OCI-M1 (cell line): ENCODE results near the gene TLR10.
"Not testable (repeated sequence)": the region's sequence is repeated elsewhere in the genome, so short reads cannot be mapped to it uniquely, and the experiment has no call there.

Experiments used
- DNase-seq: peaks from one replicate; lab custom pipeline; 2025; lab: John Stamatoyannopoulos, UW

TLR10 gene

GRCh38 chr4:38766940-38767339 is 15.8 kb downstream of the TLR10 start:
- DNase-seq, result not testable (repeated sequence)

- DNase-seq, result no peak
Measured at GRCh38 chr4:38765382-38765781, 17.4 kb downstream of the TLR10 start.

GRCh38 chr4:38764277-38764676 is 18.5 kb downstream of the TLR10 start:
- no peak for DNase-seq

GRCh38 chr4:38762560-38762959 is 20.2 kb downstream of the TLR10 start:
- DNase-seq, result no peak

GRCh38 chr4:38759790-38760122 is 23.0 kb downstream of the TLR10 start:
- no peak for DNase-seq

GRCh38 chr4:38759113-38759789 is 23.5 kb downstream of the TLR10 start:
- DNase-seq, result peak; percentile 81

- DNase-seq, result peak; percentile 28
Measured at GRCh38 chr4:38757945-38758600, 24.7 kb downstream of the TLR10 start.

- peak; percentile 49 for DNase-seq
Measured at GRCh38 chr4:38752941-38753806, 29.6 kb downstream of the TLR10 start.

- DNase-seq, result peak; percentile 23
Measured at GRCh38 chr4:38752372-38752940, 30.3 kb downstream of the TLR10 start.

GRCh38 chr4:38751341-38752010 is 31.3 kb downstream of the TLR10 start:
- DNase-seq, result no peak

GRCh38 chr4:38749336-38749735 is 33.5 kb downstream of the TLR10 start:
- DNase-seq, result no peak

GRCh38 chr4:38747629-38748028 is 35.2 kb downstream of the TLR10 start:
- no peak for DNase-seq

- DNase-seq, result no peak
Measured at GRCh38 chr4:38745881-38746280, 36.9 kb downstream of the TLR10 start.

GRCh38 chr4:38743866-38744265 is 38.9 kb downstream of the TLR10 start:
- DNase-seq, result no peak

- no peak for DNase-seq
Measured at GRCh38 chr4:38740303-38740702, 42.5 kb downstream of the TLR10 start.

- no peak for DNase-seq
Measured at GRCh38 chr4:38738940-38739803, 43.6 kb downstream of the TLR10 start.

GRCh38 chr4:38735870-38736269 is 46.9 kb downstream of the TLR10 start:
- DNase-seq, result no peak

GRCh38 chr4:38734911-38735310 is 47.9 kb downstream of the TLR10 start:
- DNase-seq, result no peak

GRCh38 chr4:38734446-38734845 is 48.3 kb downstream of the TLR10 start:
- no peak for DNase-seq

GRCh38 chr4:38733663-38734062 is 49.1 kb downstream of the TLR10 start:
- DNase-seq, result no peak
